ENCODE data around the gene PTPRT.

Gene PTPRT

GRCh38 chr20:42432496-42433334, 757.0 kb downstream of the PTPRT start:
- no peak for FAIRE-seq

- FAIRE-seq: no peak
These were observed 759.1 kb downstream of the PTPRT start for GRCh38 chr20:42430598-42430997.

GRCh38 chr20:42429761-42430458, 759.8 kb downstream of the PTPRT start:
- FAIRE-seq: no peak

GRCh38 chr20:42419814-42420532, 769.7 kb downstream of the PTPRT start:
- no peak for FAIRE-seq

GRCh38 chr20:42406826-42407225, 782.9 kb downstream of the PTPRT start:
- no peak for FAIRE-seq

GRCh38 chr20:42402455-42402854, 787.3 kb downstream of the PTPRT start:
- no peak for FAIRE-seq

- no peak for FAIRE-seq
These were observed 788.1 kb downstream of the PTPRT start for GRCh38 chr20:42401613-42402012.

- FAIRE-seq: no peak
These were observed 789.9 kb downstream of the PTPRT start for GRCh38 chr20:42399802-42400201.

- no peak for FAIRE-seq
These were observed 797.3 kb downstream of the PTPRT start for GRCh38 chr20:42392442-42392841.

- no peak for FAIRE-seq
These were observed 797.9 kb downstream of the PTPRT start for GRCh38 chr20:42391807-42392206.

- FAIRE-seq: no peak
These were observed 809.4 kb downstream of the PTPRT start for GRCh38 chr20:42380287-42380686.

- FAIRE-seq: no peak
These were observed 810.3 kb downstream of the PTPRT start for GRCh38 chr20:42379385-42379784.

- FAIRE-seq: no peak
These were observed 810.9 kb downstream of the PTPRT start for GRCh38 chr20:42378826-42379225.

GRCh38 chr20:42376131-42376530, 813.6 kb downstream of the PTPRT start:
- no peak for FAIRE-seq

GRCh38 chr20:42373049-42373448, 816.7 kb downstream of the PTPRT start:
- no peak for FAIRE-seq

GRCh38 chr20:42370075-42370474, 819.6 kb downstream of the PTPRT start:
- no peak for FAIRE-seq

GRCh38 chr20:42368910-42369309, 820.8 kb downstream of the PTPRT start:
- no peak for FAIRE-seq

- FAIRE-seq: no peak
These were observed 823.1 kb downstream of the PTPRT start for GRCh38 chr20:42366626-42367025.

- FAIRE-seq: no peak
These were observed 825.3 kb downstream of the PTPRT start for GRCh38 chr20:42364446-42364845.

- no peak for FAIRE-seq
These were observed 828.2 kb downstream of the PTPRT start for GRCh38 chr20:42361402-42361970.

GRCh38 chr20:42360621-42361020, 829.1 kb downstream of the PTPRT start:
- no peak for FAIRE-seq

- no peak for FAIRE-seq
These were observed 830.1 kb downstream of the PTPRT start for GRCh38 chr20:42359617-42360016.

- no peak for FAIRE-seq
These were observed 837.6 kb downstream of the PTPRT start for GRCh38 chr20:42352096-42352495.

Data from endometrium (tissue), 2 donors.